Caki2 (cell line): Measurements from ENCODE around the gene OR13C2. TPM values are rescaled to one million over a fixed set of nuclear protein-coding genes. Genes with fewer than 3 reads are reported as not detected.

Experiments
- DNase-seq: peaks from one replicate; pipeline ENCODE4 v3.0.0-alpha.2; 2015; ENCODE audit warnings: low read depth
- in situ Hi-C: cut with HindIII; loops from 2 replicates; pipeline ENCODE4 v1.10.0; 2016; ENCODE audit warnings: low sequenced_read_pairs, low pct_unique_long_range_greater_than_20kb, mixed read lengths
- total RNA-seq: library from RNA; depleted of rRNA; stranded (reverse); fragments of >200 nt; shearing (Covaris generic); gene quantifications from 2 replicates; pipeline ENCODE4 v1.2.3, GENCODE V29; 2014; ENCODE audit warnings: low replicate concordance; rRNA removed

The OR13C2 gene
- total RNA-seq, 1 experiment from 2014 or later: not detected

DNA sequence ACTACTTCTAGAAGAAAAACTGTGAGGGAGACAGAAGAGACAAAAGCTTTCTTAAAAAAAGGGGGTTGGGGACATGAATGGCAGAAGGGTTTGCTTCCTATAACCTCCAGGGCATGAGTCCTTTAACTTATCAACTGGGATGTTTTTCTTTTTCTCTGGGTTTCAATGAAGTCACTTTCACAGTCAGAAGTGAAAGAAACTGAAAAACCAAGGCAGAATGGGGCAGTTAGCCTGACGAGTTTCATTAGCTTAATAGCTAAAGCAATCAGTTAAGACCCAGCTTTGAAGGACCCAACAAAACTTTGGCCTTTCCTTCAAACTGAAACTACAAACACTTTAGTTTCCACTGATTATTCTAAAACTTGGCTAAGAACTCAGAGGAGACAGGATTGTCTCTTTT lies 41.1 kb downstream of the OR13C2 start:
- in situ Hi-C loops: no loop called here
- no peak for DNase-seq

GRCh38 chr9:104556830-104557634 lies 48.4 kb downstream of the OR13C2 start:
- in situ Hi-C loops: no loop called here

GRCh38 chr9:104555521-104555920 lies 49.9 kb downstream of the OR13C2 start:
- in situ Hi-C loops: no loop called here
- DNase-seq: no peak

More at GRCh38 chr9:104556830-104557634, 48.4 kb downstream of the OR13C2 start:
- DNase-seq: no peak

Other genes starting within 250 kb of the OR13C2 start
- gene OR13F1, start 101.4 kb downstream of the OR13C2 start, total RNA-seq: not detected in 2 replicates
- not detected in 2 replicates for gene OR13C4, start 78.4 kb downstream of the OR13C2 start, total RNA-seq
- gene OR13C3, start 68.8 kb downstream of the OR13C2 start, total RNA-seq: not detected in 2 replicates
- gene OR13C8, start 36.5 kb downstream of the OR13C2 start, total RNA-seq: not detected in 2 replicates
- not detected in 2 replicates for gene OR13C5, start 6.2 kb downstream of the OR13C2 start, total RNA-seq
- gene OR13C9, start 12.6 kb upstream of the OR13C2 start, total RNA-seq: not detected in 2 replicates
- not detected in 2 replicates for gene OR13D1, start 88.9 kb upstream of the OR13C2 start, total RNA-seq
- gene NIPSNAP3A, start 142.1 kb upstream of the OR13C2 start, total RNA-seq: 14.8 and 23.0 TPM in 2 replicates
- 2.4 TPM in 1 of 2 replicates, not detected in the other for gene NIPSNAP3B, start 158.5 kb upstream of the OR13C2 start, total RNA-seq